SU-DHL-6 (cell line): Measurements from ENCODE around the gene IVD.

ENCODE experiments used
- H2AFZ ChIP-seq: fragments of 200-600 bp; sonication (generic); 2 replicates; pipeline ENCODE4 v1.6.1; 2014; ENCODE audit warnings: low read depth, mild to moderate bottlenecking, moderate library complexity, mixed read lengths, antibody characterized with exemption, low read length; ENCODE audit not compliant: severe bottlenecking
- H3F3A ChIP-seq: fragments of 200-600 bp; shearing (Covaris generic); 2 replicates; pipeline ENCODE4 v1.6.0; 2016; ENCODE audit warnings: antibody characterized with exemption, mild to moderate bottlenecking; ENCODE audit not compliant: insufficient read depth
- H3K27ac ChIP-seq: fragments of 200-600 bp; sonication (generic); 2 replicates; pipeline ENCODE4 v1.5.1; 2016; ENCODE audit warnings: low read depth, mild to moderate bottlenecking, low read length, moderate library complexity, mixed read lengths
- H3K27me3 ChIP-seq: fragments of 200-600 bp; sonication (generic), shearing (Covaris generic); 2 replicates; pipeline ENCODE4 v1.6.0; 2014; ENCODE audit warnings: mild to moderate bottlenecking, low read length
- H3K36me3 ChIP-seq: fragments of 200-600 bp; sonication (generic); 2 replicates; pipeline ENCODE4 v1.6.1; 2014; ENCODE audit warnings: mild to moderate bottlenecking, low read length, mixed read lengths
- H3K4me2 ChIP-seq: fragments of 300-600, 200-600 bp; shearing (Covaris generic), sonication (generic); 2 replicates; pipeline ENCODE4 v1.6.0; 2014; ENCODE audit warnings: low read length, low read depth, mild to moderate bottlenecking; ENCODE audit not compliant: poor library complexity, severe bottlenecking
- H3K4me3 ChIP-seq: fragments of 200-600 bp; sonication (generic); 2 replicates; pipeline ENCODE4 v1.5.1; 2014; ENCODE audit warnings: antibody characterized with exemption, low read length, mild to moderate bottlenecking, mixed read lengths; ENCODE audit not compliant: insufficient read depth, poor library complexity, severe bottlenecking
- H3K79me2 ChIP-seq: fragments of 200-600 bp; sonication (generic); 2 replicates; pipeline ENCODE4 v1.6.1; 2014; ENCODE audit warnings: mild to moderate bottlenecking, low read length, moderate library complexity; ENCODE audit not compliant: insufficient read depth
- H3K9ac ChIP-seq: fragments of 200-600 bp; sonication (generic); 2 replicates; pipeline ENCODE4 v1.7.0; 2014; ENCODE audit warnings: mild to moderate bottlenecking, low read length
- H3K9me2 ChIP-seq: fragments of 200-600 bp; sonication (generic); replicated peaks from 2 replicates; pipeline ENCODE4 v1.6.1; 2014; ENCODE audit warnings: low read length; ENCODE audit not compliant: insufficient read depth
- H3K9me3 ChIP-seq: fragments of 200-600 bp; sonication (generic); 2 replicates; pipeline ENCODE4 v1.6.1; 2014; ENCODE audit warnings: low read length, mixed read lengths; ENCODE audit not compliant: insufficient read depth
- H4K20me1 ChIP-seq: fragments of 200-600 bp; sonication (generic); 2 replicates; pipeline ENCODE4 v1.6.1; 2014; ENCODE audit warnings: low read depth, mild to moderate bottlenecking, antibody characterized with exemption, low read length, moderate library complexity, mixed read lengths
- CTCF ChIP-seq: fragments of 200-600 bp; sonication (generic); IDR thresholded peaks from one replicate; pipeline ENCODE4 v1.5.1; 2017; ENCODE audit warnings: antibody characterized with exemption, mild to moderate bottlenecking, low read length, moderate library complexity; ENCODE audit not compliant: insufficient read depth, poor library complexity, severe bottlenecking
- EZH2phosphoT487 ChIP-seq: fragments of 200-600 bp; sonication (generic), shearing (Covaris generic); conservative IDR thresholded peaks from 2 replicates; pipeline ENCODE4 v1.6.1; 2018; ENCODE audit warnings: mild to moderate bottlenecking, antibody characterized with exemption, low read length, moderate library complexity, mixed read lengths

IVD gene

GRCh38 chr15:40379374-40379773, 26.2 kb upstream of the IVD start:
- no peak overlapping the region for H3K9ac ChIP-seq
- no peaks in the 10 kb centered on the region for H3F3A ChIP-seq
- no peaks in the 10 kb centered on the region for H3K9me2 ChIP-seq
- no peak overlapping the region for H2AFZ ChIP-seq
- no peak overlapping the region for H3K4me2 ChIP-seq
- H3K4me3 ChIP-seq = no peak overlapping the region
- no peaks in the 10 kb centered on the region for H4K20me1 ChIP-seq
- TF ChIP-seq CTCF (no peak), EZH2phosphoT487 (no peak)
- H3K36me3 ChIP-seq = no peaks in the 10 kb centered on the region
- H3K9me3 ChIP-seq = no peaks in the 10 kb centered on the region
- H3K27ac ChIP-seq = no peak overlapping the region
- peaks cover 16% of the 10 kb centered on the region for H3K79me2 ChIP-seq
- H3K27me3 ChIP-seq = no peaks in the 10 kb centered on the region

- H3K9ac ChIP-seq = no peak overlapping the region
- no peaks in the 10 kb centered on the region for H3K9me2 ChIP-seq
- no peaks in the 10 kb centered on the region for H3F3A ChIP-seq
- no peak overlapping the region for H3K4me3 ChIP-seq
- no peak overlapping the region for H3K27ac ChIP-seq
- TF ChIP-seq CTCF = no peak
- TF ChIP-seq EZH2phosphoT487 = no peak
- no peaks in the 10 kb centered on the region for H4K20me1 ChIP-seq
- H3K79me2 ChIP-seq = peaks cover 21% of the 10 kb centered on the region
- H3K9me3 ChIP-seq = no peaks in the 10 kb centered on the region
- H3K27me3 ChIP-seq = no peaks in the 10 kb centered on the region
- no peak overlapping the region for H3K4me2 ChIP-seq
- no peak overlapping the region for H2AFZ ChIP-seq
- H3K36me3 ChIP-seq = peaks cover 4% of the 10 kb centered on the region; the same call in 1 of the 2 replicates
Measured at GRCh38 chr15:40379853-40380252, 25.7 kb upstream of the IVD start.

GRCh38 chr15:40380636-40381035, 25.0 kb upstream of the IVD start:
- Histone ChIP-seq H3K36me3 (peaks cover 4% of the 10 kb centered on the region; the same call in 1 of the 2 replicates), H3K4me3 (no peak overlapping the region), H3K9ac (no peak overlapping the region), H3K9me2 (no peaks in the 10 kb centered on the region), H4K20me1 (no peaks in the 10 kb centered on the region), H3K27ac (no peak overlapping the region), H3F3A (no peaks in the 10 kb centered on the region), H3K27me3 (no peaks in the 10 kb centered on the region), H3K9me3 (no peaks in the 10 kb centered on the region), H3K4me2 (no peak overlapping the region), H2AFZ (no peak overlapping the region), H3K79me2 (peaks cover 27% of the 10 kb centered on the region)
- TF ChIP-seq CTCF (no peak), EZH2phosphoT487 (no peak)
